ENCODE measurements around the gene ITPKC. TPM values are rescaled to one million over a fixed set of nuclear protein-coding genes. Genes with fewer than 3 reads are reported as not detected.

Gene ITPKC
- polyA plus RNA-seq, 1 donor from 2014 or later: 16.8 TPM

DNA sequence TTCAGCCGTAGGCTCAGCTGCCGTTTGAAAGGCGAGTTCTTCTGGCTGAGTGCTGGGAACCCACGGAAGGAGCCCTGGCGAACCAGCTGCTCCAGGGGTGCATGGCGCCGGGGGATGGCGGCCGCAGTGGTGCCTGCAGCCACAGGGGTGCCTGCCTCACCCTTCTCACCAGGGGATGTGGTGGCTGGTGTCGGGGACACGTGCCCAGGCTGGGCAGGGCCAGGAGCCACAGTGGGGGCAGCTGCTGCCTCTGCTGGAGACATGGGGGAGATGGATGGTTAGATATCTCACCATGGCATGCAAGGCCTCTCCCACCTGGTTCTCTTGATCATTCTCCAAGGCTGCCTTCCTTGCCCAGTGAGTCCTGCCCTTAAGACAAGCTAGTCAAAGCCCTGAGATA is 43.5 kb upstream of the ITPKC start:
- Histone ChIP-seq H3K79me2 (replicated peaks; ENCODE audit: insufficient read depth, low read length) (no peaks in the 10 kb centered on the region), H3K4me3 (ENCODE audit: low read length) (no peak overlapping the region), H3K36me3 (ENCODE audit: insufficient read depth, low read length) (peaks cover 25% of the 10 kb centered on the region), H2AFZ (ENCODE audit: low read depth, low read length) (no peak overlapping the region), H3K9me3 (ENCODE audit: low read length) (peaks cover 9% of the 10 kb centered on the region), H3F3A (ENCODE audit: insufficient read depth, low read length, poor library complexity, severe bottlenecking) (no peaks in the 10 kb centered on the region), H3K9me2 (ENCODE audit: insufficient read depth, low read length) (no peaks in the 10 kb centered on the region), H4K20me1 (ENCODE audit: insufficient read depth) (no peaks in the 10 kb centered on the region), H3K27me3 (ENCODE audit: insufficient read depth, low read depth, low read length) (no peaks in the 10 kb centered on the region), H3K9ac (ENCODE audit: low read length) (no peak overlapping the region), H3K4me2 (ENCODE audit: low read length) (no peak overlapping the region), H3K27ac (ENCODE audit: low read length) (no peak overlapping the region)
- TF ChIP-seq MXI1 (conservative IDR thresholded peaks at IDR 0.05; ENCODE audit: poor library complexity, severe bottlenecking): no peak
- TF ChIP-seq EP300 (conservative IDR thresholded peaks at IDR 0.05; ENCODE audit: poor library complexity, severe bottlenecking): no peak
- no peak for TF ChIP-seq RAD21 (conservative IDR thresholded peaks at IDR 0.05)
- TF ChIP-seq CTCF (IDR thresholded peaks at IDR 0.05; ENCODE audit: poor library complexity, severe bottlenecking): no peak
- TF ChIP-seq, protein P1, sequence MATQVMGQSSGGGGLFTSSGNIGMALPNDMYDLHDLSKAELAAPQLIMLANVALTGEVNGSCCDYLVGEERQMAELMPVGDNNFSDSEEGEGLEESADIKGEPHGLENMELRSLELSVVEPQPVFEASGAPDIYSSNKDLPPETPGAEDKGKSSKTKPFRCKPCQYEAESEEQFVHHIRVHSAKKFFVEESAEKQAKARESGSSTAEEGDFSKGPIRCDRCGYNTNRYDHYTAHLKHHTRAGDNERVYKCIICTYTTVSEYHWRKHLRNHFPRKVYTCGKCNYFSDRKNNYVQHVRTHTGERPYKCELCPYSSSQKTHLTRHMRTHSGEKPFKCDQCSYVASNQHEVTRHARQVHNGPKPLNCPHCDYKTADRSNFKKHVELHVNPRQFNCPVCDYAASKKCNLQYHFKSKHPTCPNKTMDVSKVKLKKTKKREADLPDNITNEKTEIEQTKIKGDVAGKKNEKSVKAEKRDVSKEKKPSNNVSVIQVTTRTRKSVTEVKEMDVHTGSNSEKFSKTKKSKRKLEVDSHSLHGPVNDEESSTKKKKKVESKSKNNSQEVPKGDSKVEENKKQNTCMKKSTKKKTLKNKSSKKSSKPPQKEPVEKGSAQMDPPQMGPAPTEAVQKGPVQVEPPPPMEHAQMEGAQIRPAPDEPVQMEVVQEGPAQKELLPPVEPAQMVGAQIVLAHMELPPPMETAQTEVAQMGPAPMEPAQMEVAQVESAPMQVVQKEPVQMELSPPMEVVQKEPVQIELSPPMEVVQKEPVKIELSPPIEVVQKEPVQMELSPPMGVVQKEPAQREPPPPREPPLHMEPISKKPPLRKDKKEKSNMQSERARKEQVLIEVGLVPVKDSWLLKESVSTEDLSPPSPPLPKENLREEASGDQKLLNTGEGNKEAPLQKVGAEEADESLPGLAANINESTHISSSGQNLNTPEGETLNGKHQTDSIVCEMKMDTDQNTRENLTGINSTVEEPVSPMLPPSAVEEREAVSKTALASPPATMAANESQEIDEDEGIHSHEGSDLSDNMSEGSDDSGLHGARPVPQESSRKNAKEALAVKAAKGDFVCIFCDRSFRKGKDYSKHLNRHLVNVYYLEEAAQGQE (IDR thresholded peaks at IDR 0.05; ENCODE audit: borderline replicate concordance): no peak
- no peak for TF ChIP-seq EZH2 (IDR thresholded peaks at IDR 0.05; ENCODE audit: borderline replicate concordance, insufficient read depth, low read length, poor library complexity, severe bottlenecking)
- TF ChIP-seq TAF1 (IDR thresholded peaks at IDR 0.05; ENCODE audit: low read depth): no peak
- TF ChIP-seq SMC3 (conservative IDR thresholded peaks at IDR 0.05; ENCODE audit: poor library complexity): no peak

DNA sequence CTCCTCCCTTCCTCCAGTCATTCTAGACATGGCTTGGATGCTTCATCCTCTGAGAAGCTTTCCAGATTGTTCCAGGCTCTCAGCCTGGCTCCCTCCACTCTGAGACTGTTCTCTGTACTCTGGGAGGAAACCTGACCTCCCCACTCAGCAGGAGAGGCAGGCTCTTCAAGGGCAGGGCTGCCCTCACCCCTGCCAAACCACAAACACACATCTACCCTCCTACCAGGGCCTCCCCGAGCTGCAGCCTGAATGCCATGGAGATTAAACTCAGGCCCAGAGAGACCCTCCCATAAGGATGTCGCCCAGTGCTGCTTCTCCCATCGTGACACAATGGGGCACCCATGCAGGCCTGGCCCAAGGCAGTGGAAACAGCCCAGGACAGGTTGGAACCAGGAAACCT is 42.6 kb upstream of the ITPKC start:
- Histone ChIP-seq H3K27ac (ENCODE audit: low read length) (no peak overlapping the region), H3K79me2 (replicated peaks; ENCODE audit: insufficient read depth, low read length) (no peaks in the 10 kb centered on the region), H3K36me3 (ENCODE audit: insufficient read depth, low read length) (peaks cover 18% of the 10 kb centered on the region), H3K9ac (ENCODE audit: low read length) (no peak overlapping the region), H3K4me2 (ENCODE audit: low read length) (no peak overlapping the region), H4K20me1 (ENCODE audit: insufficient read depth) (no peaks in the 10 kb centered on the region), H3K27me3 (ENCODE audit: insufficient read depth, low read depth, low read length) (no peaks in the 10 kb centered on the region), H3K9me3 (ENCODE audit: low read length) (peaks cover 3% of the 10 kb centered on the region), H3K9me2 (ENCODE audit: insufficient read depth, low read length) (no peaks in the 10 kb centered on the region), H3F3A (ENCODE audit: insufficient read depth, low read length, poor library complexity, severe bottlenecking) (no peaks in the 10 kb centered on the region), H2AFZ (ENCODE audit: low read depth, low read length) (no peak overlapping the region), H3K4me3 (ENCODE audit: low read length) (no peak overlapping the region)
- TF ChIP-seq MXI1 (conservative IDR thresholded peaks at IDR 0.05; ENCODE audit: poor library complexity, severe bottlenecking) (no peak), EZH2 (IDR thresholded peaks at IDR 0.05; ENCODE audit: borderline replicate concordance, insufficient read depth, low read length, poor library complexity, severe bottlenecking) (no peak), EP300 (conservative IDR thresholded peaks at IDR 0.05; ENCODE audit: poor library complexity, severe bottlenecking) (no peak), CTCF (IDR thresholded peaks at IDR 0.05; ENCODE audit: poor library complexity, severe bottlenecking) (no peak), POLR2AphosphoS5 (IDR thresholded peaks at IDR 0.05) (no peak), TAF1 (IDR thresholded peaks at IDR 0.05; ENCODE audit: low read depth) (no peak), RAD21 (conservative IDR thresholded peaks at IDR 0.05) (no peak), SMC3 (conservative IDR thresholded peaks at IDR 0.05; ENCODE audit: poor library complexity) (no peak)
- TF ChIP-seq, protein P1 (IDR thresholded peaks at IDR 0.05; ENCODE audit: borderline replicate concordance): no peak

Data from neural cell (in vitro differentiated cells).